Neural progenitor cell (in vitro differentiated cells): ENCODE data around the gene SPCS2. TPM values are rescaled to one million over a fixed set of nuclear protein-coding genes. Genes with fewer than 3 reads are reported as not detected.

Experiments used
- DNase-seq: peaks from one replicate; pipeline ENCODE4 v3.0.0-alpha.2; 2016; ENCODE audit warnings: low spot score
- H2AFZ ChIP-seq: fragments of 200-600 bp; sonication (generic); replicated peaks from 2 replicates; pipeline ENCODE4 v1.6.1; 2016; ENCODE audit warnings: antibody characterized with exemption
- H3F3A ChIP-seq: fragments of 200-600 bp; sonication (generic); 2 replicates; pipeline ENCODE4 v1.6.1; 2016; ENCODE audit warnings: antibody characterized with exemption, low read depth
- H3K27ac ChIP-seq: fragments of 200-600 bp; sonication (generic); 2 replicates; pipeline ENCODE4 v1.5.1; 2016; ENCODE audit warnings: mild to moderate bottlenecking
- H3K27me3 ChIP-seq: fragments of 200-600 bp; sonication (generic); 2 replicates; pipeline ENCODE4 v1.6.1; 2016; ENCODE audit warnings: mild to moderate bottlenecking, moderate library complexity
- H3K36me3 ChIP-seq: fragments of 200-600 bp; sonication (generic); 2 replicates; pipeline ENCODE4 v1.5.1; 2016
- H3K4me1 ChIP-seq: fragments of 200-600 bp; sonication (generic); 2 replicates; pipeline ENCODE4 v1.6.1; 2016; ENCODE audit warnings: mixed run types
- H3K4me2 ChIP-seq: fragments of 200-600 bp; sonication (generic); 2 replicates; pipeline ENCODE4 v1.6.1; 2016
- H3K4me3 ChIP-seq: fragments of 200-600 bp; sonication (generic); 2 replicates; pipeline ENCODE4 v1.5.1; 2016
- H3K79me2 ChIP-seq: fragments of 200-600 bp; sonication (generic); 2 replicates; pipeline ENCODE4 v1.6.1; 2016; ENCODE audit warnings: low read depth
- H3K9ac ChIP-seq: fragments of 200-600 bp; sonication (generic); 2 replicates; pipeline ENCODE4 v1.6.1; 2016
- H3K9me3 ChIP-seq: fragments of 200-600 bp; sonication (generic); 2 replicates; pipeline ENCODE4 v1.5.1; 2016; ENCODE audit warnings: low read depth
- H4K20me1 ChIP-seq: fragments of 200-600 bp; sonication (generic); 2 replicates; pipeline ENCODE4 v1.6.1; 2016; ENCODE audit warnings: low read depth
- H3K27ac Mint-ChIP-seq: 3 replicates; pipeline ENCODE4 v1.8.0; 2021; ENCODE audit warnings: mixed read lengths
- H3K27me3 Mint-ChIP-seq: 2 replicates; pipeline ENCODE4 v1.8.0; 2022; ENCODE audit warnings: low read depth, mild to moderate bottlenecking, inconsistent platforms, moderate library complexity, mixed read lengths; ENCODE audit not compliant: insufficient read depth
- H3K36me3 Mint-ChIP-seq: 3 replicates; pipeline ENCODE4 v1.8.0; 2021; ENCODE audit warnings: mixed read lengths
- H3K4me1 Mint-ChIP-seq: 3 replicates; pipeline ENCODE4 v1.8.0; 2021; ENCODE audit warnings: mixed read lengths
- H3K4me3 Mint-ChIP-seq: 3 replicates; pipeline ENCODE4 v1.8.0; 2021; ENCODE audit warnings: mild to moderate bottlenecking, moderate library complexity, mixed read lengths
- H3K9me3 Mint-ChIP-seq: 3 replicates; pipeline ENCODE4 v1.8.0; 2020; ENCODE audit warnings: mixed read lengths
- EZH2 ChIP-seq: fragments of 200-600 bp; sonication (generic); IDR thresholded peaks from 2 replicates; pipeline ENCODE4 v1.6.1; 2017; ENCODE audit warnings: antibody characterized with exemption, mild to moderate bottlenecking, moderate library complexity
- EZH2phosphoT487 ChIP-seq: fragments of 200-600 bp; sonication (generic); IDR thresholded peaks from 2 replicates; pipeline ENCODE4 v1.6.1; 2017; ENCODE audit warnings: antibody characterized with exemption
- total RNA-seq: library from RNA; depleted of rRNA; stranded (reverse); fragments of >200 nt; gene quantifications from 2 replicates; pipeline ENCODE4 v1.2.3, GENCODE V29; 2015; ENCODE audit warnings: low replicate concordance
- TF ChIP-seq, protein P1 (sequence below): fragments of 200-600 bp; sonication (generic); IDR thresholded peaks from 2 replicates; pipeline ENCODE4 v1.5.1; 2017; ENCODE audit warnings: antibody characterized with exemption, mild to moderate bottlenecking

The SPCS2 gene
- total RNA-seq, 1 donor from 2014 or later: 66.9 TPM

DNA sequence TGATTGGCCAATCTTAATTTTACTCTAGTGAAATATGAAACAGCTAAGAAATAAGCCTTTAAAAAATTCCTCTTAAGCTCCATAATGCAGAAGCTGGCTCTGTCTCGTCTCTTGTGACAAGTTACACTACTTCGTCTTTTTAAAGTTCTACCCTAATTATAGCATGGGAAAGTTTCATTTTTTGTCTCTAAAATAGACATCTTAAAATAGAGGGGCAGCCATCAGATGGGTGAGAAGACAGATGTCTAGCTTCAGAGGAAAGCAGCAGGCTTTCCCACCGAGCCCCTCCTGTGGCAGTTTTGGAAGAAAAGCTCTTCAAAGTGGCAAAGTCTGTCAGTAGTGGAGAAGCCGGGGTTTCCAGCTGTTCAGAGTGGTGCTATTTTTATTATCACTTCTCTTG lies 39.7 kb upstream of the SPCS2 start:
- no peak overlapping the region for H3K9ac ChIP-seq
- no peaks in the 10 kb centered on the region for H3K4me1 ChIP-seq
- H3K4me3 ChIP-seq: no peak overlapping the region
- Mint-ChIP-seq H3K36me3 (peaks cover 6% of the 10 kb centered on the region), H3K27me3 (peaks cover 2% of the 10 kb centered on the region), H3K27ac (no peak overlapping the region), H3K4me3 (no peak overlapping the region), H3K4me1 (no peaks in the 10 kb centered on the region), H3K9me3 (no peaks in the 10 kb centered on the region)
- no peaks in the 10 kb centered on the region for H3K9me3 ChIP-seq
- no peaks in the 10 kb centered on the region for H3K36me3 ChIP-seq
- no peak for DNase-seq
- H3K27me3 ChIP-seq: no peaks in the 10 kb centered on the region
- H4K20me1 ChIP-seq: no peaks in the 10 kb centered on the region
- H3K27ac ChIP-seq: no peak overlapping the region
- H3F3A ChIP-seq: no peaks in the 10 kb centered on the region
- H3K79me2 ChIP-seq: no peaks in the 10 kb centered on the region
- H3K4me2 ChIP-seq: no peak overlapping the region
- TF ChIP-seq, protein P1, sequence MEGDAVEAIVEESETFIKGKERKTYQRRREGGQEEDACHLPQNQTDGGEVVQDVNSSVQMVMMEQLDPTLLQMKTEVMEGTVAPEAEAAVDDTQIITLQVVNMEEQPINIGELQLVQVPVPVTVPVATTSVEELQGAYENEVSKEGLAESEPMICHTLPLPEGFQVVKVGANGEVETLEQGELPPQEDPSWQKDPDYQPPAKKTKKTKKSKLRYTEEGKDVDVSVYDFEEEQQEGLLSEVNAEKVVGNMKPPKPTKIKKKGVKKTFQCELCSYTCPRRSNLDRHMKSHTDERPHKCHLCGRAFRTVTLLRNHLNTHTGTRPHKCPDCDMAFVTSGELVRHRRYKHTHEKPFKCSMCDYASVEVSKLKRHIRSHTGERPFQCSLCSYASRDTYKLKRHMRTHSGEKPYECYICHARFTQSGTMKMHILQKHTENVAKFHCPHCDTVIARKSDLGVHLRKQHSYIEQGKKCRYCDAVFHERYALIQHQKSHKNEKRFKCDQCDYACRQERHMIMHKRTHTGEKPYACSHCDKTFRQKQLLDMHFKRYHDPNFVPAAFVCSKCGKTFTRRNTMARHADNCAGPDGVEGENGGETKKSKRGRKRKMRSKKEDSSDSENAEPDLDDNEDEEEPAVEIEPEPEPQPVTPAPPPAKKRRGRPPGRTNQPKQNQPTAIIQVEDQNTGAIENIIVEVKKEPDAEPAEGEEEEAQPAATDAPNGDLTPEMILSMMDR: no peak
- TF ChIP-seq EZH2: no peak
- TF ChIP-seq EZH2phosphoT487: no peak
- no peak overlapping the region for H2AFZ ChIP-seq

DNA sequence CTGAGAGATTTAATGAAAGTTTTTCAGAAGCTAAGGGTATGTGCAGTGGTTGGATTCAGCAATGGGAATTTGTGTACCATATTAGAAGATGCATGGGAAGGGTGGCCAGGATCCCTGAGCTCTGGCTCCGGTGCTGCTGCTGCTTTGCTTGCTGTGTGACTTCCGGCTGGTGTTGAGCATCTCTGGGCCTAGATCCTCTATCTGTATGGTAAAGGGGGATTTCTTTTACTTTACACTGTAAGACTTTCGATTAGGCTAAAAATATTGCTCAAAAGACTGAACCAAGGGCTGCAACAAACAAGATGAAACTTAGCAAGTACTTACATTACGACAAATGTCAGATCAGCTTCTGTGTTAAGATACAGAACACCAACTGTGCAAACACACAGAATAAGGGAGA lies 39.3 kb upstream of the SPCS2 start:
- Histone ChIP-seq H3K36me3 (no peaks in the 10 kb centered on the region), H4K20me1 (no peaks in the 10 kb centered on the region), H3K9ac (no peak overlapping the region), H3K4me3 (no peak overlapping the region), H3K79me2 (no peaks in the 10 kb centered on the region), H3K9me3 (no peaks in the 10 kb centered on the region), H3K27me3 (no peaks in the 10 kb centered on the region), H3K27ac (no peak overlapping the region), H3F3A (no peaks in the 10 kb centered on the region), H2AFZ (no peak overlapping the region), H3K4me1 (no peaks in the 10 kb centered on the region), H3K4me2 (no peak overlapping the region)
- TF ChIP-seq, protein P1: no peak
- TF ChIP-seq EZH2phosphoT487 (no peak), EZH2 (no peak)
- H3K36me3 Mint-ChIP-seq: peaks cover 6% of the 10 kb centered on the region
- no peaks in the 10 kb centered on the region for H3K4me1 Mint-ChIP-seq
- no peak overlapping the region for H3K4me3 Mint-ChIP-seq
- no peak overlapping the region for H3K27ac Mint-ChIP-seq
- no peaks in the 10 kb centered on the region for H3K9me3 Mint-ChIP-seq
- DNase-seq: no peak
- H3K27me3 Mint-ChIP-seq: peaks cover 2% of the 10 kb centered on the region

DNA sequence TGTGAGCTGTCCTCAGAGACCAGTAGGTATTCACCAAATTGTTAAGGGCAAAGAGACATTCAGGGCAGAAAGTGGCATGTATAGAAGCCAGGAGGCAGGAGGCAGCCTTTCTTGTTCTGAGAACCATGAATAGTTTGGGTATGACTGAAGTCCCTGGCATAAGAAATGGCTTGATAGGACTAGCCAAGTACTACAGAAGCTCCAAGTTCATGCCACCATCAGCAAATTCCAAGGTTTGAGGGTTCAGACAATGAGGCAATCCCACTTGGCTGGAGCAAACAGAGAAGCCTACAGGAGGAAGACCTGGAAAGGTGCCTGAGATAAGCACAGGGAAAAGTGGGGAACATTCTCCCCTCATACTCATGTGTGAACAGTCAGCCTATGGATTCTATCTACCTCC lies 25.9 kb upstream of the SPCS2 start:
- H3F3A ChIP-seq: no peaks in the 10 kb centered on the region
- DNase-seq: no peak
- no peak overlapping the region for H3K4me3 ChIP-seq
- Mint-ChIP-seq H3K36me3 (peaks cover 4% of the 10 kb centered on the region), H3K27ac (no peak overlapping the region), H3K9me3 (no peaks in the 10 kb centered on the region), H3K4me3 (no peak overlapping the region), H3K4me1 (no peaks in the 10 kb centered on the region), H3K27me3 (no peaks in the 10 kb centered on the region)
- H3K27me3 ChIP-seq: no peaks in the 10 kb centered on the region
- H4K20me1 ChIP-seq: no peaks in the 10 kb centered on the region
- no peaks in the 10 kb centered on the region for H3K36me3 ChIP-seq
- no peaks in the 10 kb centered on the region for H3K9me3 ChIP-seq
- no peaks in the 10 kb centered on the region for H3K79me2 ChIP-seq
- H3K27ac ChIP-seq: no peak overlapping the region
- TF ChIP-seq EZH2: no peak
- TF ChIP-seq, protein P1: no peak
- no peak for TF ChIP-seq EZH2phosphoT487
- no peak overlapping the region for H3K9ac ChIP-seq
- no peaks in the 10 kb centered on the region for H3K4me1 ChIP-seq
- H3K4me2 ChIP-seq: no peak overlapping the region
- no peak overlapping the region for H2AFZ ChIP-seq

DNA sequence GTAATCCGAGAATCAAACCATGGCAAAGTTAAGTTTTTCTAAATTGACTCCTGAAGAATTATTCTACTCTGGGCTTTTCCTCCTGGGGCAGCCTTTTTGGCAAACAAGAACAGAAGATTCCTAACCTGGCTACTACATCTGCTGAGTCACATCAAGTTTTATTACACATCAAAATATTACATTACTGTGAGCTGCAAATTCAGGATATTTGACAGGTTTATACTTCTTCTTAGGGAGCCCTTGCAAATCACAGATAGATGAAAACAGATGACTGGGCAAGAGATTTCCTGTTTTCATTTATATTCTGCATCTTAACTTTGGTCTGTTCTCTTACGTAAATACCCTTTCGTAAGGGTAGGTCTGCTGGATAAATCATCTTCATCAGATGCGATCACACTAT lies 23.8 kb upstream of the SPCS2 start:
- Histone ChIP-seq H4K20me1 (no peaks in the 10 kb centered on the region), H3K4me2 (no peak overlapping the region), H3F3A (peaks cover 7% of the 10 kb centered on the region), H3K4me1 (peaks cover 5% of the 10 kb centered on the region), H2AFZ (no peak overlapping the region), H3K9ac (no peak overlapping the region), H3K9me3 (no peaks in the 10 kb centered on the region), H3K27me3 (no peaks in the 10 kb centered on the region), H3K4me3 (no peak overlapping the region), H3K79me2 (no peaks in the 10 kb centered on the region), H3K36me3 (no peaks in the 10 kb centered on the region), H3K27ac (no peak overlapping the region)
- Mint-ChIP-seq H3K9me3 (no peaks in the 10 kb centered on the region), H3K4me1 (no peaks in the 10 kb centered on the region), H3K27ac (no peak overlapping the region), H3K4me3 (no peak overlapping the region), H3K27me3 (no peaks in the 10 kb centered on the region), H3K36me3 (peaks cover 4% of the 10 kb centered on the region)
- TF ChIP-seq, protein P1: no peak
- TF ChIP-seq EZH2phosphoT487 (no peak), EZH2 (no peak)
- no peak for DNase-seq
